ENCODE results near the gene MKNK2. TPM values are rescaled to one million over a fixed set of nuclear protein-coding genes. Genes with fewer than 3 reads are reported as not detected.

Gene MKNK2
- polyA plus RNA-seq, 3 donors, result 16.9 to 333 (median 21.8) TPM

- peak overlapping the region; percentile 98 to 100 (median 100) for H3K27ac Mint-ChIP-seq
Measured at GRCh38 chr19:2084993-2085720, 34.1 kb upstream of the MKNK2 start.

More at GRCh38 chr19:2084993-2085720, 34.1 kb upstream of the MKNK2 start:
- 10% methylated on average over 20 of the region's 28 CpGs for WGBS (ENCODE audit: insufficient coverage)
- H3K9me3 Mint-ChIP-seq, result peaks cover 0 to 3% (median 0%) of the 10 kb centered on the region in 7 donors
- peak overlapping the region; percentile 96 to 97 for H3K4me3 Mint-ChIP-seq
- H3K27me3 Mint-ChIP-seq (ENCODE audit: low read depth in 3 of 3), result peaks cover 0 to 5% (median 0%) of the 10 kb centered on the region in 3 donors
- Histone ChIP-seq H3K4me1 (ENCODE audit: control insufficient read depth in 1 of 2, insufficient read depth in 2 of 2, low read length in 2 of 2) (peaks cover 82 to 91% of the 10 kb centered on the region in 2 donors), H3K79me2 (ENCODE audit: insufficient read depth, low read length) (peaks cover 100% of the 10 kb centered on the region), H4K20me1 (ENCODE audit: insufficient read depth, low read length) (peaks cover 45% of the 10 kb centered on the region), H3K4me2 (replicated peaks; ENCODE audit: extremely low read depth, low read length, poor library complexity, severe bottlenecking) (peak overlapping the region; percentile 99), H3K36me3 (replicated peaks in 1 of 2; ENCODE audit: control insufficient read depth in 1 of 2, insufficient read depth in 2 of 2, low read length in 2 of 2) (peaks cover 6 to 22% of the 10 kb centered on the region in 2 donors), H3K4me3 (replicated peaks in 1 of 3; ENCODE audit: low read depth in 2 of 3, low read length in 3 of 3) (peak overlapping the region; percentile 65 to 99 (median 84)), H3K27ac (ENCODE audit: low read depth in 1 of 2, low read length in 2 of 2) (peak overlapping the region; percentile 96 to 98), H3K9me3 (replicated peaks in 1 of 2; ENCODE audit: control insufficient read depth in 1 of 2, insufficient read depth in 1 of 2, low read length in 2 of 2) (no peaks in the 10 kb centered on the region), H2AFZ (ENCODE audit: insufficient read depth, low read depth, low read length, poor library complexity, severe bottlenecking) (no peak overlapping the region), H3K9ac (ENCODE audit: insufficient read depth, low read length, poor library complexity, severe bottlenecking) (peak overlapping the region; percentile 96), H3K27me3 (ENCODE audit: control insufficient read depth in 2 of 2, insufficient read depth in 2 of 2, low read length in 2 of 2) (no peaks in the 10 kb centered on the region)
- DNase-seq, result peak; percentile 98 to 99 (median 98)
- peaks cover 39 to 65% of the 10 kb centered on the region in 2 donors for H3K36me3 Mint-ChIP-seq
- intact Hi-C loops (cut with micrococcal nuclease), result loop anchor here in 1 of 2 donors (1.0 kb wide), 1 partner anchor 11 kb away; the partner anchor contains the start of genes IZUMO4 and MOB3A
- TF ChIP-seq CTCF (IDR thresholded peaks at IDR 0.05), result no peak
- H3K4me1 Mint-ChIP-seq, result peaks cover 76% of the 10 kb centered on the region

Measured in CD14-positive monocyte (primary cell).